Measurements from ENCODE around the gene ACIN1. TPM values are rescaled to one million over a fixed set of nuclear protein-coding genes. Genes with fewer than 3 reads are reported as not detected.

The ACIN1 gene
- total RNA-seq, 1 donor from 2014 or later = 161 TPM

GRCh38 chr14:23009483-23009938 is 85.4 kb downstream of the ACIN1 start:
- no peaks in the 10 kb centered on the region for H3K9me3 ChIP-seq
- H3K27me3 ChIP-seq = no peaks in the 10 kb centered on the region
- DNase-seq (no peak), ATAC-seq (no peak)
- TF ChIP-seq CTCF (IDR thresholded peaks at IDR 0.05) = no peak
- no peaks in the 10 kb centered on the region for H3K36me3 ChIP-seq
- peak overlapping the region; percentile 62 for H3K4me3 ChIP-seq
- intact Hi-C loops (cut with DNase I) = no loop called here
- H3K4me1 ChIP-seq = peaks cover 19% of the 10 kb centered on the region
- peak overlapping the region; percentile 82 for H3K27ac ChIP-seq

GRCh38 chr14:23008831-23009230 is 86.1 kb downstream of the ACIN1 start:
- H3K27ac ChIP-seq = peak overlapping the region; percentile 82
- H3K4me3 ChIP-seq = no peak overlapping the region
- H3K36me3 ChIP-seq = no peaks in the 10 kb centered on the region
- no peak for DNase-seq
- no peak for TF ChIP-seq CTCF (IDR thresholded peaks at IDR 0.05)
- no peak for ATAC-seq
- intact Hi-C loops (cut with DNase I) = no loop called here
- peaks cover 19% of the 10 kb centered on the region for H3K4me1 ChIP-seq
- H3K9me3 ChIP-seq = no peaks in the 10 kb centered on the region
- no peaks in the 10 kb centered on the region for H3K27me3 ChIP-seq

Other genes starting within 250 kb of the ACIN1 start
- gene LRP10, start 223.4 kb downstream of the ACIN1 start, total RNA-seq = 142 TPM
- 0.41 TPM for gene REM2, start 211.9 kb downstream of the ACIN1 start, total RNA-seq
- 83.5 TPM for gene RBM23, start 176.0 kb downstream of the ACIN1 start, total RNA-seq
- 38.9 TPM for gene PRMT5, start 165.8 kb downstream of the ACIN1 start, total RNA-seq
- 44.7 TPM for gene HAUS4, start 138.0 kb downstream of the ACIN1 start, total RNA-seq
- 37.8 TPM for gene AJUBA, start 112.6 kb downstream of the ACIN1 start, total RNA-seq
- 8.4 TPM for gene C14orf93, start 85.0 kb downstream of the ACIN1 start, total RNA-seq
- 75.7 TPM for gene PSMB5, start 60.2 kb downstream of the ACIN1 start, total RNA-seq
- gene PSMB11, start 52.9 kb downstream of the ACIN1 start, total RNA-seq = not detected
- 7.8 TPM for gene CDH24, start 37.6 kb downstream of the ACIN1 start, total RNA-seq
- gene C14orf119, start 369 bp upstream of the ACIN1 start, total RNA-seq = 55.3 TPM
- not detected for gene CIROP, start 9.9 kb upstream of the ACIN1 start, total RNA-seq
- not detected for gene CEBPE, start 24.1 kb upstream of the ACIN1 start, total RNA-seq
- 49.8 TPM for gene SLC7A8, start 88.5 kb upstream of the ACIN1 start, total RNA-seq
- gene RNF212B, start 142.8 kb upstream of the ACIN1 start, total RNA-seq = not detected
- gene HOMEZ, start 191.0 kb upstream of the ACIN1 start, total RNA-seq = 11.0 TPM
- 14.6 TPM for gene PPP1R3E, start 207.7 kb upstream of the ACIN1 start, total RNA-seq
- 53.0 TPM for gene BCL2L2, start 211.7 kb upstream of the ACIN1 start, total RNA-seq
- 118 TPM for gene PABPN1, start 226.3 kb upstream of the ACIN1 start, total RNA-seq